ENCODE results near the gene ALAS1.

GRCh38 chr3:52205727-52206372 lies 7.9 kb downstream of the ALAS1 start:
- TF ChIP-seq CTCF (IDR thresholded peaks at IDR 0.05; ENCODE audit: low read length) (no peak), EZH2 (IDR thresholded peaks at IDR 0.05; ENCODE audit: borderline replicate concordance, low read length) (no peak)
